GM19455 (cell line): ENCODE results near the gene CHRNB2.
"Not testable (repeated sequence)": the region's sequence is repeated elsewhere in the genome, so short reads cannot be mapped to it uniquely, and the experiment has no call there.

ENCODE experiments used
- ATAC-seq: cut with Tn5 transposase; IDR thresholded peaks from one replicate; pipeline ENCODE4 v1.9.1; 2021; ENCODE audit not compliant: unreplicated experiment

CHRNB2 gene

DNA sequence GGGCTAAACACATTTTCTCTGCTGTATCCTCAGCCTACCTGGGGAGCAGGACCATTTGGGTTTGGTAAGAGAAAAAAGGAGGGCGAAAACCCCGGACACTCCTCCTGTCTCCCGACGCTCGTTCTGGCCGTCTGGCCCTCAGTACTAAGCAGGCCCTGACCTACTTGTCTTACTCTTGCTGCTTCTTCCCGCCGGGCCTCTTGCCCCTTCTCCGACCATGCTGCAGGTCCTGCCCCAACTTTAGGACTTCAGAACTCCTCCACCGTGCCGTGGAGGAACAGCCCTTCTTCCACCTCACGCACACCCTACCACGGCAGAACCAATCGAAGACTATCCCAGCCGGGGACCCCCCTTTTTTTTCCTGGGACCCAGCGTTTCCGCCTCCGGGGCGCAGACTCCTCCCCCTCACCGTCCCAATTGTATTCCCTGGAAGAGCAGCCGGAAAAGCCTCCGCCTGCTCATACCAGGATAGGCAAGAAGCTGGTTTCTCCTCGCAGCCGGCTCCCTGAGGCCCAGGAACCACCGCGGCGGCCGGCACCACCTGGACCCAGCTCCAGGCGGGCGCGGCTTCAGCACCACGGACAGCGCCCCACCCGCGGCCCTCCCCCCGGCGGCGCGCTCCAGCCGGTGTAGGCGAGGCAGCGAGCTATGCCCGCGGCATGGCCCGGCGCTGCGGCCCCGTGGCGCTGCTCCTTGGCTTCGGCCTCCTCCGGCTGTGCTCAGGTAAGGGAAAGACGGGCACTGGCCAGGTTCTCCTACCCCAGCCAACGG, at the start of gene CHRNB2:
CHRNB2 (plus strand) TSS at position 393 of the 771 bp plus-strand sequence; CDS start at position 660, 267 bp downstream.
- ATAC-seq = no peak

DNA sequence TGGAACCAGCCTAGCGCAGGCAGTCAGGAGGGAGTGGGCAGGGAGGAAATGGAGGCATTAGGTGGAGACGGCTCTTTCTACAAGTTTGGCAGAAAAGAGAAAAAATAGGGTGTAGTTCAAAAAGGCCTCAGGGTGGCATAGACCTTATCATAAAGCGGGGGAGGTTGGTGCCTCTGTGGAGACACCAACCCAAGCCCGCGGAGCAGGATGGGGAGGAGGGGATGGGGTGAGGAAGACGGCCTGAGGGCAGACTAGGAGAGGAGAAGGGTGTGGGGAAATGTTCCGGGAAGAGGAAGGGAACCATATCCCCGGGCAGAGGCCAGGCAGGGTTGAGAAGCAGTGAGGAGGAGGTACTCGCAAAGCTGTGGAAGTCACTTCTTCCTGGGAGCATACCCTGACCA, 48.0 kb upstream of the CHRNB2 start:
- no peak for ATAC-seq

- ATAC-seq = no peak
Observed at GRCh38 chr1:154520333-154520732, 47.2 kb upstream of the CHRNB2 start.

GRCh38 chr1:154521695-154522094, 45.9 kb upstream of the CHRNB2 start:
- no peak for ATAC-seq

GRCh38 chr1:154524881-154525280, 42.7 kb upstream of the CHRNB2 start:
- ATAC-seq = no peak

DNA sequence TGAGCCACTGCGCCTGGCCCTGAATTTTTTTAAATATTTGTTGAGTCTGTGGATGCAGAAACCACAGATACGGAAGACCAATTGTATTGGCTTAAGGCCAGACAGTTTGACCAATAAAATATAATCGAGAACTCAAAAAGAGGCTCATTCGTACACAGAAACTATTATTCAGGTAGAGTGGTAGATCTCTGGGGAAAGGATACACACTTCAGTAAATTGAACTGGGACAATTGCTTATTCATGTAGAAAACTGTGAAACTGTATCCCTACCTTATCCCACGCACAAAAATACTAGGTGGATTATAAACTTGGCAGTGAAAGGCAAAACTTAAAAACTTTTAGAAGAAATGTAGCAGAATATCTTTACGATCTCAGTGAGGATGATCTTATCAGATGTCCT, 40.4 kb upstream of the CHRNB2 start:
- no peak for ATAC-seq

- no peak for ATAC-seq
Observed at GRCh38 chr1:154529308-154529707, 38.3 kb upstream of the CHRNB2 start.

- not testable (repeated sequence) for ATAC-seq
Observed at GRCh38 chr1:154531950-154532349, 35.6 kb upstream of the CHRNB2 start.

- no peak for ATAC-seq
Observed at GRCh38 chr1:154533952-154534844, 33.4 kb upstream of the CHRNB2 start.

- ATAC-seq = no peak
Observed at GRCh38 chr1:154536570-154536969, 31.0 kb upstream of the CHRNB2 start.

DNA sequence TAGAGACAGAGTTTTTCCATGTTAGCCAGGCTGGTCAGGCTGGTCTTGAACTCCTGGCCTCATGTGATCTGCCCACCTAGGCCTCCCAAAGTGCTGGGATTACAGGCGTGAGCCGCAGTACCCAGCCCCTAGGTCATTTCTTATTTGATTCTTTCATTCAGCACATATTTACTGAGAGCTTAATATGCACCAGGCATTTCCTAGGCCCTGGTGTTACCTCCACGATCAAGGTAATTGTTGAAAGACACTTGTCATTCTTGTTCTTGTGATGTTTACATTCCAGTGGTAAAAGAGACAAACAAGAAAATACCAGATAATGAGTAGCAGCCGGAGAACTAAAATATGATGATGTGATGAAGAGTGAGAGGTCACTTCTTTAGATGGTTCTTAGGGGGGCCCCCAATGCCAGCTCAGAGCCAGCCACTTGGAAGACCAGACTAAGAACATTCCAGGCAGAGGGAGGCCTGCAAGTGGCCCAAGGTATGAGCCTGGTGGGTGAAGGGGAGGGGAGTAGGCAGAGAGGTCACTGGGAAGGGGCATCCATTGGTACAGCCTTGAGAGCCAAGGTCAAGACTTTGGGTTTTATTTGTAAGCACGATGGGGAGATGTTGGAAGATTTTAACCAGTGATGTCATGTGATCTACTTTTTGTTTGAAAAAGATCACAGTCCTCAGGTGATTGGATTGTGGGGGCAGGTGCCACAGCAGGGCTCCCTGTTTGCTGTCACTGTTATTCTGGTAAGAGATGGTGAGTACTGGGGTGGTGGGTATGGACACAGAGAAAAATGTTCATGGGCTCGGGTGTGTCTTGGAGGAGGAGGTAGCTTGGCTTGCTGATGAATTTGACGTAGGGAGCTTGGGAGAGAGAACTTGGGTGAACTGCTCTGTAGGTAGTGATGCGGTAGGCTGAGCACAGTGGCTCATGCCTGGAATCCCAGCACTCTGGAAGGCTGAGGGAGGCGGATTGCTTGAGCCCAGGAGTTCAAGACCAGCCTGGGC, 27.8 kb upstream of the CHRNB2 start:
- no peak for ATAC-seq

DNA sequence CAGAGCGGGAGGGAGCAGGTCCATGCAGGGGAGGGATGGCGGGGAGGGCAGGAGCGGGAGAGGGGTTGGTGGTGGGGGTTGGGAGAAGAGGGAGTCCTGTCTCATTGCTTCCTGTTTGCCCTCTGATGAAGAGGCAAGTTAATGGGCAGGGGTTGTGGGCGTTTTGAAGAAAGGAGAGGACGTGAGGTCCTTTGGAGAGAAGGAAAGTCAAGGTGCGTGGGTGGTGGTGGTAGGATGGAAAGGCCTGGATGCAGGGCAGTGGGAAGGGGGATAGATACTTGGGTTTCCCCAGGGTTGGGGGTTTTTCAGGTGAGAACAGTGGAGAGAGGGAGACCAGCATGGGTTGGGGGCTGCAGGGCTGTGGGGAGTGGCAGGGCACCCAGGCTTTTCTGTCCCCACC, 26.3 kb upstream of the CHRNB2 start:
- no peak for ATAC-seq

- ATAC-seq = no peak
Observed at GRCh38 chr1:154546264-154547063, 21.1 kb upstream of the CHRNB2 start.

- no peak for ATAC-seq
Observed at GRCh38 chr1:154547105-154547732, 20.4 kb upstream of the CHRNB2 start.

DNA sequence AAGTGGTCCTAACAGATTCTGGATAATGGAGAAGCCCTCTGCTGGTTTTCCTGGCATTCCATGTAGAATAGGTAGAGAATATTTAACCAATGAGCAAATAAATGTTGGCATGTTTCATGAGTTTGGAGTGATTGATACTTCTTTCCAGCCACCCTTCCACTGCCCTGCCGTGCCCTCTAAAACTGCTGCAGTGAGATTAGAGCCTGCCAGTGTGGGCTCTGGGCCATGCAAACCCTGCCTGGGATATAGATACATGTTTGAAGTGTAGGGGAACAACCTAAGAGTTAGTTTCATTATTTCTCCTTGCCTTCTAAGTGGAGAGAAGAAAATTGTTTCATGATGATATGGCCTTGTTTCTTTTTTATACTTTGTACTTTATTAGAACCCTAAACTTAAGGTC, 19.6 kb upstream of the CHRNB2 start:
- no peak for ATAC-seq

DNA sequence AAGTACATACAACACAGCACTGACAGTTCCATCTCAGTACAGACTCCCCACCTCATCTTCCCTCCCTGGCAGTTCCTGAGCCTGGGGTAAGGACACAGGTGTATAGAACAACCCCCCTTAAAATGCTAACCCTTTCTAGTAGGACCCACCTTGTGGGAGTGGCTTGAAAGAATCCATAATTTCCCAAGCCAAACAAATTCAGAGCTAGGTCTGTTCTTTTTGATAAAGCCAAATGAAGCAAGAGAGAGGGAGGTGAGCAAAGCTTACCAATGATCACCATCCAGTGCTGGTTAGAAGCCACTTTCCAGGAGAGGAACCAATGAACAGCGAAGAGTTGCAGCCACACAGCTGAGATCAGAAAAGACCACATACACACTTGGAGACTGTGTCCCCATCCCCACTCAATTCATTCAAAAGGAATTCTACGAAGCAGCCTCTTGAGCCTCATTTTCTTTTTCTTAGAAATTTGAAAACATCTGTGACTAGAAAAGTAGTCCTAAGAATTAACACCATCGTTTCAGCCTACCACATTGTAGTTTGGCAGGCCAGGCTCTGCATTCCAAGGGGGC, 18.3 kb upstream of the CHRNB2 start:
- ATAC-seq = no peak

DNA sequence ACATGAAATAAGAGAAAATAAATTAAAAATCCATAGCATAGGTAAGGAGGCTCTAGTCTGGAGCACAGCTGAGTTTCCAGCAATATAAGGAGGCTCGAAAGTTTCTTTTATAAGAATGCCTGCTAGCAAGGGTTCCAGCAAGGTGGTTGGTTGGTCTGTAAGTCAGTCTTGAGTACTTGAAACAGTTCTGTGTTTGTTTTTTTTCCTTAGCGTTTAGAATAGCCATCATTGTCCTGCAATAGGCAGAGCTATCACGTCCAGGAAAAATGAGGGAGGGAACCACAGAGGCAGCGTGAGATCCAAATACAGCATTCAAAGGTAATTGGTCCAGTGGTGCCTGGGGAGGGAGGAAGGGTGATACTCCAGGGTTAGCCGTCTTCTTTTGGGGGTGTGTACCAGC, 17.5 kb upstream of the CHRNB2 start:
- no peak for ATAC-seq

DNA sequence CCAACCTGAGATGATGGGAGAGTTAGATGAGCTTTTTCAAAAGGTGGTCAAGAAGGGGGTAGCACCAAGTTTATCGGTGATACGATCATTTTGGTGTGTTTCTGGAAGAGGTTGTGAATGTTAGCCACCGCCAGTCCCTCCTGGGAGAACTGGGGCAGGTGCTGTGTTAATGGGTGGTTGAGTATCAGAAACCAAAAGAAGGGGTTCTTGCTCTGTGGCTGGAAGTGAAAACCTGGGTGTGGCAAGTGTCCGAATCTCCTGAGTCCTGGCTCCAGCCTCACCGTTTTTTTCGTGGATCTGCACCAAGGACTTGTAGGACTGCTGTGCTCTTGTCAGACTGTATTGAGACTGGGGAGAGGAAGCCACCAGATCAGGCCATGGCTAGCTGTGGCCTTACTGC, 16.9 kb upstream of the CHRNB2 start:
- ATAC-seq = no peak

GRCh38 chr1:154551474-154551873, 16.1 kb upstream of the CHRNB2 start:
- ATAC-seq = no peak
